MCF 10A (cell line): ENCODE results near the gene ARHGDIA. TPM values are rescaled to one million over a fixed set of nuclear protein-coding genes. Genes with fewer than 3 reads are reported as not detected.

ENCODE experiments used
- BruUV-seq: library from RNA; stranded (reverse); fragments of 400-500 nt; replicated peaks from 2 replicates; lab custom pipeline; 2021; lab: Mats Ljungman, UMichigan
- CTCF ChIA-PET: fragments of 300-600 bp; sonication (Branson Sonifier 250); formaldehyde crosslinking; extraction: SDS; loops from one replicate; lab custom pipeline; 2021; ENCODE audit warnings: antibody characterized with exemption, inconsistent platforms; lab: Yijun Ruan, JAX
- POLR2A ChIA-PET: fragments of 300-600, 350-650 bp; sonication (Branson Sonifier 250); formaldehyde crosslinking; extraction: SDS; loops from one replicate; lab custom pipeline; 2020; ENCODE audit warnings: antibody characterized with exemption, inconsistent platforms; lab: Yijun Ruan, JAX
- DNase-seq: peaks from one replicate; pipeline ENCODE4 v3.0.0-alpha.2; 2018; ENCODE audit not compliant: unreplicated experiment
- H3K27ac Mint-ChIP-seq: one replicate; pipeline ENCODE4 v1.8.0; 2022; ENCODE audit warnings: mild to moderate bottlenecking, low read depth, mixed read lengths; ENCODE audit not compliant: unreplicated experiment
- H3K27me3 Mint-ChIP-seq: one replicate; pipeline ENCODE4 v1.8.0; 2022; ENCODE audit warnings: mixed read lengths; ENCODE audit not compliant: insufficient read depth, unreplicated experiment
- H3K36me3 Mint-ChIP-seq: one replicate; pipeline ENCODE4 v1.8.0; 2022; ENCODE audit warnings: mild to moderate bottlenecking, moderate library complexity, mixed read lengths; ENCODE audit not compliant: insufficient read depth, unreplicated experiment
- H3K4me1 Mint-ChIP-seq: one replicate; pipeline ENCODE4 v1.8.0; 2022; ENCODE audit warnings: mixed read lengths; ENCODE audit not compliant: insufficient read depth, unreplicated experiment
- H3K4me3 Mint-ChIP-seq: one replicate; pipeline ENCODE4 v1.8.0; 2022; ENCODE audit warnings: mild to moderate bottlenecking, moderate library complexity, mixed read lengths; ENCODE audit not compliant: unreplicated experiment
- H3K9me3 Mint-ChIP-seq: one replicate; pipeline ENCODE4 v1.8.0; 2022; ENCODE audit warnings: mixed read lengths; ENCODE audit not compliant: unreplicated experiment
- CTCF ChIP-seq: fragments of 200-600 bp; IDR thresholded peaks from one replicate; pipeline ENCODE4 v1.8.0; 2022; ENCODE audit warnings: antibody characterized with exemption, mild to moderate bottlenecking; ENCODE audit not compliant: unreplicated experiment
- intact Hi-C: fragments of 100-400 bp; cut with micrococcal nuclease; formaldehyde crosslinking; loops from 2 replicates; pipeline ENCODE4 v1.14.1; 2022
- total RNA-seq: library from RNA; stranded (reverse); gene quantifications from 2 replicates; pipeline ENCODE4 v1.2.3, GENCODE V29; 2022

ARHGDIA gene
- total RNA-seq, 1 experiment from 2014 or later = 271 TPM

GRCh38 chr17:81890447-81891302 is 19.5 kb upstream of the ARHGDIA start:
- peaks cover 77% of the 10 kb centered on the region for H3K36me3 Mint-ChIP-seq
- no peaks in the 10 kb centered on the region for H3K9me3 Mint-ChIP-seq
- H3K4me3 Mint-ChIP-seq = peak overlapping the region; percentile 91
- POLR2A ChIA-PET = interaction anchor here (0.6 to 2.4 kb wide), 5 partner anchors 17 to 167 kb away, joined by 3 to 9 read pairs (median 6); no protein-coding TSS in a partner anchor
- CTCF ChIA-PET = interaction anchor here (0.7 to 2.5 kb wide), 2 partner anchors 130 to 206 kb away, joined by 4 to 6 read pairs; no protein-coding TSS in a partner anchor
- intact Hi-C loops = no loop called here
- no TSS peak for BruUV-seq
- TF ChIP-seq CTCF = no peak
- DNase-seq = no peak
- no peaks in the 10 kb centered on the region for H3K27me3 Mint-ChIP-seq
- H3K4me1 Mint-ChIP-seq = peaks cover 22% of the 10 kb centered on the region
- peak overlapping the region; percentile 96 for H3K27ac Mint-ChIP-seq

GRCh38 chr17:81889602-81890001 is 18.5 kb upstream of the ARHGDIA start:
- TF ChIP-seq CTCF = no peak
- intact Hi-C loops = no loop called here
- H3K9me3 Mint-ChIP-seq = no peaks in the 10 kb centered on the region
- H3K27ac Mint-ChIP-seq = peak overlapping the region; percentile 96
- ChIA-PET POLR2A (interaction anchor here (0.7 to 2.1 kb wide), 3 partner anchors 17 to 261 kb away, joined by 3 to 9 read pairs (median 8); no protein-coding TSS in a partner anchor), CTCF (no interaction called here)
- peak overlapping the region; percentile 91 for H3K4me3 Mint-ChIP-seq
- H3K27me3 Mint-ChIP-seq = no peaks in the 10 kb centered on the region
- peaks cover 26% of the 10 kb centered on the region for H3K4me1 Mint-ChIP-seq
- H3K36me3 Mint-ChIP-seq = peaks cover 69% of the 10 kb centered on the region
- no peak for DNase-seq
- BruUV-seq = no TSS peak

GRCh38 chr17:81888988-81889595 is 18.0 kb upstream of the ARHGDIA start:
- H3K27me3 Mint-ChIP-seq = no peaks in the 10 kb centered on the region
- peak overlapping the region; percentile 91 for H3K4me3 Mint-ChIP-seq
- no peak for DNase-seq
- no TSS peak for BruUV-seq
- no peak overlapping the region for H3K27ac Mint-ChIP-seq
- POLR2A ChIA-PET = interaction anchor here (0.7 to 2.1 kb wide), 2 partner anchors 17 to 260 kb away, joined by 3 to 9 read pairs; no protein-coding TSS in a partner anchor
- no peaks in the 10 kb centered on the region for H3K9me3 Mint-ChIP-seq
- peaks cover 26% of the 10 kb centered on the region for H3K4me1 Mint-ChIP-seq
- intact Hi-C loops = no loop called here
- peaks cover 69% of the 10 kb centered on the region for H3K36me3 Mint-ChIP-seq
- CTCF ChIA-PET = no interaction called here
- no peak for TF ChIP-seq CTCF
